ENCODE data around the gene RAD23A. TPM values are rescaled to one million over a fixed set of nuclear protein-coding genes. Genes with fewer than 3 reads are reported as not detected.

Gene RAD23A
- total RNA-seq, 2 experiments from 2014 or later: 90.0 to 92.7 TPM

- ATAC-seq (ENCODE audit: poor library complexity) (no peak), DNase-seq (no peak)
- intact Hi-C loops (cut with DNase I, micrococcal nuclease): loop anchor here (2.0 to 10.0 kb wide), 4 partner anchors 55 to 609 kb away; no protein-coding TSS in a partner anchor
- Histone ChIP-seq H3K4me1 (ENCODE audit: insufficient read depth, low read length) (peaks cover 16% of the 10 kb centered on the region), H3K4me3 (ENCODE audit: low read length) (no peak overlapping the region), H3K9me3 (ENCODE audit: control insufficient read depth in 1 of 2, insufficient read depth in 1 of 2, low read length in 2 of 2) (peaks cover 0 to 5% of the 10 kb centered on the region in 2 experiments), H3K27me3 (ENCODE audit: control insufficient read depth in 1 of 2, insufficient read depth in 2 of 2, low read length in 2 of 2) (peaks cover 7% of the 10 kb centered on the region in 2 experiments), H3K27ac (ENCODE audit: low read depth in 1 of 2, low read length in 2 of 2) (no peak overlapping the region), H3K36me3 (ENCODE audit: insufficient read depth, low read length) (no peaks in the 10 kb centered on the region)
- no peak for TF ChIP-seq CTCF (IDR thresholded peaks at IDR 0.05)
- peaks cover 13% of the 10 kb centered on the region for H3K27me3 Mint-ChIP-seq
- H3K36me3 Mint-ChIP-seq (ENCODE audit: low read depth): no peaks in the 10 kb centered on the region
- H3K4me3 Mint-ChIP-seq: no peak overlapping the region
- no peak overlapping the region for H3K27ac Mint-ChIP-seq
- ChIA-PET POLR2A (no interaction called here), CTCF (interaction anchor here (0.9 to 5.1 kb wide), 3 partner anchors 15 to 115 kb away, joined by 3 to 83 read pairs (median 51); no protein-coding TSS in a partner anchor)
- no peaks in the 10 kb centered on the region for H3K9me3 Mint-ChIP-seq
- no peaks in the 10 kb centered on the region for H3K4me1 Mint-ChIP-seq (ENCODE audit: low read depth)
These were observed 34.3 kb downstream of the RAD23A start for GRCh38 chr19:12979974-12980373.

- CTCF ChIA-PET: interaction anchor here (1.4 to 1.8 kb wide), 3 partner anchors 17 to 111 kb away, joined by 3 to 10 read pairs (median 5); no protein-coding TSS in a partner anchor
- H3K9me3 ChIP-seq (ENCODE audit: control insufficient read depth in 1 of 2, insufficient read depth in 1 of 2, low read length in 2 of 2): peaks cover 0 to 5% of the 10 kb centered on the region in 2 experiments
- POLR2A ChIA-PET: no interaction called here
- no peaks in the 10 kb centered on the region for H3K4me1 Mint-ChIP-seq (ENCODE audit: low read depth)
- no peaks in the 10 kb centered on the region for H3K36me3 Mint-ChIP-seq (ENCODE audit: low read depth)
- no peak overlapping the region for H3K27ac Mint-ChIP-seq
- ATAC-seq (ENCODE audit: poor library complexity) (no peak), DNase-seq (no peak)
- TF ChIP-seq CTCF (IDR thresholded peaks at IDR 0.05): no peak
- no peak overlapping the region for H3K4me3 ChIP-seq (ENCODE audit: low read length)
- no peaks in the 10 kb centered on the region for H3K9me3 Mint-ChIP-seq
- intact Hi-C loops (cut with DNase I, micrococcal nuclease): loop anchor here (1.0 to 10.0 kb wide), 4 partner anchors 52 to 450 kb away; no protein-coding TSS in a partner anchor
- H3K4me1 ChIP-seq (ENCODE audit: insufficient read depth, low read length): peaks cover 16% of the 10 kb centered on the region
- H3K27me3 Mint-ChIP-seq: peaks cover 12% of the 10 kb centered on the region
- H3K4me3 Mint-ChIP-seq: no peak overlapping the region
- no peaks in the 10 kb centered on the region for H3K36me3 ChIP-seq (ENCODE audit: insufficient read depth, low read length)
- H3K27ac ChIP-seq (ENCODE audit: low read depth in 1 of 2, low read length in 2 of 2): no peak overlapping the region
- H3K27me3 ChIP-seq (ENCODE audit: control insufficient read depth in 1 of 2, insufficient read depth in 2 of 2, low read length in 2 of 2): no peaks in the 10 kb centered on the region
These were observed 37.0 kb downstream of the RAD23A start for GRCh38 chr19:12982648-12983047.

GRCh38 chr19:12983091-12983490 lies 37.4 kb downstream of the RAD23A start:
- intact Hi-C loops (cut with DNase I, micrococcal nuclease): loop anchor here (1.0 to 10.0 kb wide), 4 partner anchors 52 to 449 kb away; no protein-coding TSS in a partner anchor
- TF ChIP-seq CTCF (IDR thresholded peaks at IDR 0.05): no peak
- POLR2A ChIA-PET: no interaction called here
- Mint-ChIP-seq H3K36me3 (ENCODE audit: low read depth) (no peaks in the 10 kb centered on the region), H3K4me3 (no peak overlapping the region), H3K27ac (no peak overlapping the region), H3K9me3 (no peaks in the 10 kb centered on the region), H3K27me3 (peaks cover 7% of the 10 kb centered on the region), H3K4me1 (ENCODE audit: low read depth) (no peaks in the 10 kb centered on the region)
- CTCF ChIA-PET: interaction anchor here (1.4 to 1.8 kb wide), 3 partner anchors 18 to 111 kb away, joined by 3 to 10 read pairs (median 5); no protein-coding TSS in a partner anchor
- Histone ChIP-seq H3K36me3 (ENCODE audit: insufficient read depth, low read length) (no peaks in the 10 kb centered on the region), H3K27me3 (ENCODE audit: control insufficient read depth in 1 of 2, insufficient read depth in 2 of 2, low read length in 2 of 2) (peaks cover 0 to 2% of the 10 kb centered on the region in 2 experiments), H3K4me1 (ENCODE audit: insufficient read depth, low read length) (peaks cover 16% of the 10 kb centered on the region), H3K4me3 (ENCODE audit: low read length) (peak overlapping the region; percentile 19), H3K9me3 (ENCODE audit: control insufficient read depth in 1 of 2, insufficient read depth in 1 of 2, low read length in 2 of 2) (peaks cover 0 to 5% of the 10 kb centered on the region in 2 experiments), H3K27ac (ENCODE audit: low read depth in 1 of 2, low read length in 2 of 2) (no peak overlapping the region)
- no peak for DNase-seq
- ATAC-seq (ENCODE audit: poor library complexity): no peak

Measured in CD4-positive, alpha-beta T cell (primary cell).